ENCODE measurements around the gene ACTRT2.
A peak's percentile ranks its signal among the peaks of the same experiment; 100 is the strongest.

The ACTRT2 gene

DNA sequence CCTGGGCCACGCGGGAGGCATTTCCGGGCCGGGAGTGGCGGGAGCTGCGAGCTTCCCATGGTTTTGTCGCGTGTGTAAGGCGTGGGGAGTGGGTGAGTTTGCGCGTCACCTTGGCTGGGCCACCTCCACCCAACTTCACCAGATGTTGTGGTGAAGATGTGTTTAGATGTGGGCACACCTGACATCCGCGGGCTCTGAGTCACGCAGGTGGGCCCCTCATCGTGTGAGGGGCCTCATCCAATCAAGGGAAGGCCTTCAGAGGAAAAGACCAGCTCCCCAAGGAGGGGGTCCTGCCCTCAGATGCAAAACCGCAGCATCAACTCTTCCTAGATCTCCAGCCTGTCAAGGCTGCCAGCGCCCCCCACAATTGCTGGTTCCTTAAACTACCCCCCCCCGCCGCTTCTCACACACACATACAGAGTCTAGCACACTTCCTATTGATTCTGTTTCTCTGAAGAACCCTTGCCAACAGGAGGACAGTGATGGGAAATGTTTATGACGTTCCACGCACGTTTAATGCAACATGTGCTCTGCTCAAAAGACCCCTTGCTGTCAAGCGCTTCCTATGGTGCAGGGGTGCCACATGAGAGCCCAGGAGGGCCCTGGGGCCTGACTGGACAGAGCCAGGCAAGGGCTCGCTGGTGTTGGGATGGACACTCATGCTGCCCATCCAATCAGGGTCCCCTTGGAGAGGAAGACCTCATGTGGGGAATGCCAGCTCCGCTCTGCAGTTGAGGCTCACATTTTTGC is 11.9 kb downstream of the ACTRT2 start:
- DNase-seq (ENCODE audit: low read depth) = peak; percentile 44

DNA sequence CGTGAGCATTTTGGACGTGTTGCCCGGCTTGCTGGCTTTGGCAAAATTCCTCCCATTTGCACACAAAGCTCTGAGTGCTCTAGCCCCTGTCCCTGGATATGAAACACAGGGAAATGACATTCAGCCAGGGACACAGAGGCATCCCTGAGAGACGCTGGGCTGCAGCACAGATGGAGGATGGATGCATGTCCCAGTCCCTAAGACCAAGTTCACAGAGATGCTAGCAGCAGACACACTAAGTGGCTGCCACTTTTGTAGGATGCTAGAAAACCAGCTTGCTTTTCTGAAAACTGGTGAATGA is 12.5 kb downstream of the ACTRT2 start:
- DNase-seq (ENCODE audit: low read depth) = no peak

DNA sequence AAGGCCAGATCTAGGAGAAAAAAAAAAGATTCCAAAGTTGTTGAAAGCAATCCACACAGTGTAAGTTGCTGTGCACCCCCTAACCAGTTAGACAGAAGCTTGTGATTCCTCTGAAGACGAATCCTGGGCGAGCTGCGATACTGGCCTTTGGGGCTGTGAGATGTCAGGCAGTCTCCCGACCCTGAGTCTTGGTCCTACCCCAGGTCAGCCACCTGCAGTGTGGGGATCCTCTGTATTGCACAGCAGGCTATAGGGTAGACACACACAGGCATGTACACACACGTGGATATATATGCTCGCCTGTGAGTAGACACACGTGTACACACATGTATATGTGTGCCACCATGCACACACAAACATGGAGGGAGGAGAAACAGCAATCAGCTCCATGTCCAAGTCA is 12.9 kb downstream of the ACTRT2 start:
- DNase-seq (ENCODE audit: low read depth) = no peak

DNA sequence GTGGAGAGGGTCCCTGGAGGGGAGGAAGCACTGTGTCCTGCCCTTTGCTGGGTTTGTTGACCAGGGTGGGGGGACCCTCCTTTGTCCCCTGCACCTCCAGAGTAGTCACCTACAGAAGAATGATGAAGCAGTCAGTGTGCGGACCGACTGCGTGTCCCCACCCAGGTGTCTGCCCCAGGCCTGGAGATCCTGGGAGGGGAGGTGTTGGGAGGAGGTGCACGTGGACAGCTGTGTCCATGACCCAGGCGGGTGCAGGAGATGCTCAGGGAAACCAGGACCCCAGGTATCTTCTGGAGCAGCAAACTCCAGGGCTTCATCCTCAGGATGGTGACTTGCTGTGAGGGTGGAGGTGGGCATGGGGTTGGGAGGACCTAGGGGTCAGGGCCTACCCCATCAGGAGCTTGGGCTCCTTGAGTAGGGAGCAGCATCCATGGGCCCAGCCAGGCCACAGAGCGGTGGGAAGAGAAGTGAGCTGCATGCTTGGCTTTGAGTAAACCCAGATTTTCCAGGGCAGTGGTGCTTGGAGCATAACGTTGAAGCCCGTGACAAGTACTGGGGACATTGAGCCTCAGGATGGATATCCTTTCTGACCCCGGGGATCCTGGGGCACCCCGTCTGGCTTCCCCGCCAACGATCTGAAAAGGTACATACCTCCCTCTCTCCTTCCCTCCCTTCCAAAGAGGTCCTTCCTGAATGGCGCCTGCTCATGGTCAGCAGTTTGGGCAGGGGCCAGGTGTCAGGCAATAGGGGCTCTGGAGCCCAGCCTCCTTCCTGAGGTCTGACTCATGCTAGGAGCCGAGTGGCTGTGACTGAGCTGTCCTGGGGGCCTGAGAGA is 13.7 kb downstream of the ACTRT2 start:
- DNase-seq (ENCODE audit: low read depth) = no peak

DNA sequence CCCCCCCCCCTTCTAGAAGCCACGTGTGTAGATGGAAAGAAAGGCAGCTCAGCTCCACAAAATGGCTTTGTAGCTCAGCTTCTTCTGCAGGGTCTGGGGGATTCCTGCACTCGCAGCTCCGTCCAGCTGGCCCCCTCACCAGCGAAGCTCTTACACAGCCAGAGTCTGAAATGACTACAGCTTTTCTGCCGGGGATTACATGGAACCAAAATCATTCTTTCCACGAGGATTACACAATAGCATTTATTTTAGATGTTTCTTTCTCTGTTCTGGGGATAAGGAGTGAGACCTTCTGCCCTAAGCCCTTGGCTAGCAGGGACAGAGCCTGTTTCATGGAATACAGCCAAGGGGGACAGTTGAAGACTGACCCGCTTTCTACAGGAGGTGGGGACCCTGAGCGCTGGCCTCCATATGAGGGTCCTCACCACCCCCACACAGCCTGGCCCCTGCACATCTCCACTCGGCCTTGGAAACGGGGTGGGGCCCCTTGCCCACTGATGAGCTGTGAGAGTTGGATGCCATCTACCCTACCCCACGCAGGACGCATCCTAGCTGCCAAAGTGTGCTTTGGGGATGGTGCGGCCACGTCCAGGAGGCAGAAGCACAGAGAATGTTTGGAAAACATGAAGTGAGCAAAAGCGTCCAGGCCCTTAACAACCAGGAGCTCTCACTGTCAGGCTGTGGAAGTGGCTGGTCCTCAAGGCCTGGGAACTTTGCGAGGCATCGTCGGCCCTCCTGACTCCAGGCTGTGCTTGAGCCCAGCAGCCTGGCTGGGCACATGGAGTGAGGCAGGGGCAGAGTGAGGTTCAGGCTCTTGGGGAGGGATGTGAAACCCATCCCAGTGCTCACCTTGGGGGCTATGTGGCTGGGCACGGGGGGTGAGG is 14.5 kb downstream of the ACTRT2 start:
- DNase-seq (ENCODE audit: low read depth) = no peak

DNA sequence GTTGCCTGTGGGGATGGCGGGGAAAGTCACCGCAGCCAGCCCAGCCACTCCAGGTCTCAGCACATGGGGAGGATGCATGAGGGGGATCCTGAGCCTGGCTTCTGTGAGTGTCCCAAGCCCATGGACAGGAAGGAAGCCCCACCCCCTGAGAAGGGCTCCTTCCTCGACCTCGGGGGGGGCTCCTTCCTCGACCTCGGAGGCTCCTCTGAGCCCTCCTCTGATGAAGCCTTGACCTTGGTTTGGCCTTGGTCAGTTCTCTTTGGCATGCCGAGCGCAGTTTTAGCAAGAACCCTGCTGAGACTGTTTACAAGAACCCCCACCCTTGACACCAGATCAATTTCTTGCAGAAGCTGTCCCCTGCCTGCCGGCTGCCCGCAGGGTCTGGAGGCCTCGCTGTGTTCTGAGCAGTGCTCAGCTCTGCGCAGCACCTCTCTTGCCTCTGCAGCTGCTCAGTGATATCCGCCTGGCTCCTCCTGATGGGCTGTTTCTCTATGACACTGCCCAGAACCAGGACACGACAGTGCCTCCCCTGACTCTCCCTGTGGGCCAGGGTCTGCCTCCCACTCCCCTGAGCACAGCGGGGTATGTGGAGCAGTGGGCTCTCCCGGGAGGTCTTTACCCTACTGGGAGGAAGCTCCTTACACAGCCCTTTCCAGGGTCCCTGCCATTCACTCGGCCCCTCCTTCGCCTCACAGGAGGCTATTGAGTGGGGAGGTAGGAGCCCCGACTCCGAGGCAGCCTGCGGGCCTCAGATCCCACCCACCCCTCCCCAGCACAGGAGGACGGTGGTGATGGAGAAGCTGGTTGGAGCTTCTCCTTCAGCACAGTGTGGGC is 15.4 kb downstream of the ACTRT2 start:
- no peak for DNase-seq (ENCODE audit: low read depth)

DNA sequence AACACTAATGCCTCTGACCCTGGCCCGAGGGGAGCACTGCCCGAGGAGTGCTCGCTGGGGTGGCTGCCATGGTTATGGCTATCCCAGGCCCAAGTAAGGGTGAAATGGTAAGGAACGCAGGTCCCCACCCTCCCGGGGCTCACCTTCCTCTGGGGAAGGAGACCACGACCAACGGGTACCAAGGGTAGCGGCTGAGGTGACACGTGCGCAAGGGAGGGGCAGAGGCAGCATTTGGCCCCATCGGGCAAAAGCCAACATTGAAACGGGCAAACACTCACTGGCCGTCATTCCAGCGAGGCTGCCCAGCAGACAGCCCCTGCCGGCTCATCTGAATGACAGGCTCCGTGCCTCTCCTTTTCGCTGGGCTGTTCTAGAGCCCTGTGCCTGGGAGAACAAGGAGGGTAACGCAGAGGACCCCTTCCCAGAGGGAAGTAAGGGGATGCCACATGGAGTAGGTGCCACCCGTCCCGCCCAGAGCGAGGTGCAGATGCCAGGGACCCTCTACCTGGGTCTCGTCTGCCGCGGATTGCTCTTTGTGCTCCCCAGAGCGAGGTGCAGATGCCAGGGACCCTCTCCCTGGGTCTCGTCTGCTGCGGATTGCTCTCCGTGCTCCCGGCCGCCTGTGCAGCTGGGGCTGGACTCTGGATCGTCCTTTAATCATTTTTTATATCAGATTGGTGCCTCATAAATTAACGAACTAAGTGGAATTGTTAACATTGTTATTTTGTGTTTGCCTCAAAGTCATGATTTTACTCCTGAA is 16.2 kb downstream of the ACTRT2 start:
- DNase-seq (ENCODE audit: low read depth) = no peak

DNA sequence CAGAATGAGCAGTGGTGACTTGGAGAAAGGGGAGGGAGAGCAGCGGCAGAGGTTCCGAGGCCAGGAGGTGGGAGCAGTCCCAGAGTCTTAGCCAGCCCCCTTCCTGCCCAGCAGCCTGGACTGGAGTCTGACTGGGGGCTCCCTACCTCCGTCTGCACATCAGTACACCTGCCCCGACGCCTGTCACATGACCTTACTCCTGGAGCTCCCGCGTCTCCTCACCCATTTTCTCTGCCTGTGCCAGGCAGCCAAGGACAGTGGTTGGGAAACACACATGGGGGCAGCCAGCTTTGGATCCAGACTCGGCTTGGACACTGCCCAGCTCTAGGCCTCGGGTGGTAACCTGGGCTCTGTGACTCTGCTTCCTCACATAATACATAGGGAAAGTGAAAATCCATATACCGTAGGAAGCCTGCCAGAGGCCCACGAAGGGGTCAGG is 16.9 kb downstream of the ACTRT2 start:
- no peak for DNase-seq (ENCODE audit: low read depth)

DNA sequence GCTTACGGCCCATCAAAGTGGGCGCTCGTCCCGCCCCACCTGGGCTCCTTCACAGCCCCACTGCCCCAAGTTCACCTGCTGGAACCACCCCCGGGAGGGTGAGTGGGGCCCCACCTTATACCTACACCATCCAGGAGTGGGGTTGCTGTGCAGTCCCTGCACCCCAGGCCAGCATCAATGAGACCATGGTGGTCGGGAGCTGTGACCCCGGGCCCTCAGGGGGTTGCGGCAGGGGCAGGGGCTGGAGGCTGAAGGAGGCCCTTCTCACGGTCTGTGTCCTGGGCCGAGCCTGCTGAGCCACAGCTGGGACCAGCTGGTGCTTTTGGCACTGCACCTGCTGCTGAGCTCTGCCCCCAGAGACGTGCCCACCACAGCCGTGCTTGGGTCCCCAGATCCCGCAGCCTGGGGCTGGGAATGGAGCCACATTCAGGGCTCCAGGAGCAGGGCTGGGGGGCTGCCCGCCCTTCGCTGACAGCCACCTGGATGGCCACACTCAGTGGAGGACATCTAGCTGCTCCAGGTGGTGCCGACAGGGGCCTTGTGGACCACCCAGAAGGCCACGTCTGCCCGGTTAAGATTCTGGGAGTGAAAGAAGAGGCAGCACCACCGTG is 17.4 kb downstream of the ACTRT2 start:
- no peak for DNase-seq (ENCODE audit: low read depth)

DNA sequence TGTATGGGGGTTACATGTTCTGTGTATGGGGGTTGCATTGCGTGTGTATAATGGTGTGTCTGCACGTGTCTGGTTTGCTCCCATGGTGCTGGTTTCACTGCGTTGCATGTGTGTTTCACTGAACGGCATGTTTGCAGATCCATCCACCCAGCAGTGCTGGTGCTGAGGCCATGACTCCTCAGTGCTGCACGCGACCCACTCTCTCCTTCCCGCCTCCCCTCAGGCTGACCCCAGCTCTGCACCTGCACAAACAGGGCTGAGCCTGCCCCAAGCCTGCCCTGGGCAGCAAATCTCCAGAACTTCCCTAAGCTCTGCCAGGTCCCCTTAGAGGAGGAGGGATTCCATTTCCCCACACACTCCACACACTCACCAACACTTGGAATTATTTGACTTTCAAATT is 18.7 kb downstream of the ACTRT2 start:
- DNase-seq (ENCODE audit: low read depth) = no peak

DNA sequence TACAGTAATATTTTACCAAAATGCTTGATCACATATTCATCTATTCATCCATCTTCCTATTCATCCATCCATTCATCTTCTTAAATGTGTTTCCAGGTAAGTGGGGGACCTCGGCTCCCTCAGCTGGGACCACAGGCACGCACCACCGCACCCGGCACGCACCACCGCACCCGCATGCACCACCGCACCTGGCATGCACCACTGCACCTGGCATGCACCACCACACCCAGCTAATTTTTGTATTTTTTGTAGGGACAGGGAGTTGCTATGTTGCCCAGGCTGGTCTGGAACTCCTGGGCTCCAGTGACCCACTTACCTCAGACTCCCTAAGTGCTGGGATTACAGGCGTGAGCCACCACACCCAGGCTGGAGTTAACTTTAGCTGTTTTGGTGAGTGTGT is 21.2 kb downstream of the ACTRT2 start:
- DNase-seq (ENCODE audit: low read depth) = no peak

DNA sequence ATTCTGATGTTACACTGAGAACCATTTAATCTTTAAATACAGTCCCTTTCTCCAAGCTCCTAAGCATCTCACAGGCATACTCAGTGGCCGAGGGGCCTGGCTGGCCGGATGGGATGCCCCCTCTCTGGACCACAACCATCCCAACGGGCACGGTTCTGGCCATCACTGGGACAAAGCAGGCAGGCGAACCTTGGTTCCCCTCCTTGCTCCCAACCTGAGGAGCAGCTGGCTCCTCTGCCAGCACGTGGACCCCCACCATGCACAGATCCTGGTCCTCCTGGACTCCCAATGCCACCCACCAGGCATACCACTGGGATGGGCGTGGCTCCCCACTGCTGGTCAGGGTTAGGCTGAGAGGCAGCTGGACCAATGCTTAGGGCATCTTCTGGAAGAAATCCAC is 27.9 kb downstream of the ACTRT2 start:
- DNase-seq (ENCODE audit: low read depth) = no peak

DNA sequence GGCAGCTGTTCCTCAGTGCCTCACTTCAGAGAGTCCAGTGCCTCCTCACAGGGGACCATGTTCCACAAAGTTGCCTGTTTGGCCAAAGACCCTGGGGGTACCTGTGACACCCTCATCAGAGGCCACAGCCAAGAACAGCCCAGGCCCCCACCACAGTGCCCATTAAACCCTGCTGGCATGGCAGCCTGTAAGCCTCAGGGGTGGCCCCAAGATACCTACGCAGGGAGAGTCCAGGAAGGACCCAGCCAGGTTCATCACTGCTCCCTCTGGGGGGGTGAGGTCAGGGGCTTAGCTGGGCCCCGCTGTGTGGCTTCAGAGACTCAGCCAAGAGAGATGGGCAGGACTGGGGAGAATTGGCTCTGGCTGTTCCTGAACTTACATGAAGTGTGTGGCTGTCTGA is 28.6 kb downstream of the ACTRT2 start:
- DNase-seq (ENCODE audit: low read depth) = no peak

DNA sequence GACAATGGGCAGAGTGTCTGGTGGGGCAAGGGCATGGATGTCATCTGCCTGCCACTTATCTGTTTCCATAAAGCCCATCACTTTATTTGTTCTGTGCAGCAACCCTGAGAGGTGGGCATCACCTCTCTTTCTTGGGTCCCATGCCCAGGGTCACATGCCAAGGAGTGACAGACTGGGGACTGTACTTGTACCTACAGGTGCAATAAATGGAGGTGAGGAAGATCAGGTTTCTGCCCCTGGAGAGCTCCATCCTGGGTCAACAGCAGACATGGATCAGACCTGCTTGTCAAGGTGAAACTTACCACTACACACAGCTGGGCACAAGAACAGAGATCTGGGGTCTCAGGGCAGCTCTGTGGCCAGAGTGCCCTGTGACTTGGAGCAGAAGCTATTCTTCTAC is 29.3 kb downstream of the ACTRT2 start:
- DNase-seq (ENCODE audit: low read depth) = no peak

DNA sequence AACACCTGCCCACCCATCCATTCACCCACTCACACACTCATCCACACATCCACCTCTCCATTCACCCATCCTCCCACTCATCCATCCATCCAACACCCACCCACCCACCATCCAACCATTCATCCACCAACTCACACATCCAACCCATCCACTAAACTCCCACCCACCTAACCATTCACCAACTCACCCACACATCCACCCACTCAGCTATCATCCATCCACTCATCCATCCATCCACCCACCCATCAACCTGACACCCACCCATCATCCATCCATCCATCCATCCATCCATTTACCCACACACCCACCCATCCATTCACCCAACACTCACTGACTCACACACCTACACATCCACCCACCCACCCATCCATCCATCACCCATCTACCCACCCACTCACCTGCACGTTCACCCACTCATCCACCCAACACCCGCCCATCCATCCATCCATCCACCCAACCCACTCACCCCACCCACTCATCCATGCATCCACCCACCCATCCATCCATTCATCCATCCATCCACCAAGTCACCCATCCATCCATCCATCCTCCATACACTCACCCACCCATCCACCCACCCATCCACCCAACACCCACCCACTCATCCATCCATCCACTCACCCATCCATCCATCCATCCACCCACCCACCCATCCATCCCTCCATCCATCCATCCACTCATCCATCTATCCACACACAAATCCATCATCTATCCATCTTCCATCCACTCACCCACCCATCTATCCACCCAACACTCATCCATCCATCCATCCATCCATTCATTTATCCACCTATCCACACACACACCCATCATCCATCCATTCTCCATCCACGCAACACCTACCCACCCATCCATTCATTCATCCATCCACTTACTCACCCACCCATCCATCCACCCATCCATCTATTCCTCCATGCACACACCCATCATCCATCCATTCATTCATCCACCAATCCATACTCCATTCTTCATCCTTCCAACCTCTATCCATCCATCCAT is 30.3 kb downstream of the ACTRT2 start:
- no peak for DNase-seq (ENCODE audit: low read depth)

DNA sequence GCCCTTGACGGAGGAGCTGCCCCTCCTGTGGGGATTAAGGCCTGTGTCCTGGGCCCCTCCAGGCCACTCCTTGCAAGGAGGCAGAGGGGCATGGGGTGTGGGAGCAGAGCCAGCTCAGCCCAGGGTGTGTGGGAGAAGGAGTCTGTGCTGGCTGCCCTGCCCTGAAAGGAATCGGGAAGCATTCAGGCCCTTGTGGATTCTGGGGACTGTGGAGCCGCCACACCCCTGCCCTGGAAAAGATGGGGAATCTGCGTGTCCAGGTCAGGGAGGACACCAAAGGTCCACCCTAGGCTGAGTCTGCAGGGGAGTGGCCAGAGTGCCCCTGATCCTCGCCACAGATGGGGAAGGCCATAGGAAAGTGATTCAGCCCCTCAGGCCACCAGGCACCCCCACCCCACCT is 31.2 kb downstream of the ACTRT2 start:
- no peak for DNase-seq (ENCODE audit: low read depth)

DNA sequence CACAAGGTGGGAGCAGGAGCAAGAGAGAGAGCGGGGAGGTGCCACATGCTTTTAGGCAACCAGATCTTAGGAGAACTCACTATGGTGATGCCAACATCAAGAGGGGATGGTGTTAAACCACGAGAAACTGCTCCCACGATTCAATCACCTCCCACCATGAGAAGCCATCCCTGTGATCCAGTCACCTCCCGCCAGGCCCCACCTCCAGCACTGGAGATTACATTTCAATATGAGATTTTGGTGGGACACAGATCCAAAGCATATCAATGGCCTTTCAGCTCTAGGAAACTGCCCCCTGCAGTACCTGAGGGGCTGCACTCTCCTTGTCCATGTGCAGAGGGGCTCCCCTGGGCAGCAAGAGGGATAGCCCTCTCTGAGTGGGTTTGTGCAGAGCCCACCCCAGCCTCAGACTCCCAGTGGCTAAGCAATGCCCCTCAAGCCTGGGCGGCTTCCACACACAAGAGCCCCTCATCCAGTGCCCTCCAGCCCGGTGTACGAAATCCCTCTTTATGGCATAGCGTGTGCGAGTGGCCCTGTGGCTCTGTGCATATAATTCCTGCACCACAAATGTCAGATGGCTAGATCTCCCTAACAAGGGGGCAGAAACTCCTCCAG is 32.2 kb downstream of the ACTRT2 start:
- DNase-seq (ENCODE audit: low read depth) = no peak

DNA sequence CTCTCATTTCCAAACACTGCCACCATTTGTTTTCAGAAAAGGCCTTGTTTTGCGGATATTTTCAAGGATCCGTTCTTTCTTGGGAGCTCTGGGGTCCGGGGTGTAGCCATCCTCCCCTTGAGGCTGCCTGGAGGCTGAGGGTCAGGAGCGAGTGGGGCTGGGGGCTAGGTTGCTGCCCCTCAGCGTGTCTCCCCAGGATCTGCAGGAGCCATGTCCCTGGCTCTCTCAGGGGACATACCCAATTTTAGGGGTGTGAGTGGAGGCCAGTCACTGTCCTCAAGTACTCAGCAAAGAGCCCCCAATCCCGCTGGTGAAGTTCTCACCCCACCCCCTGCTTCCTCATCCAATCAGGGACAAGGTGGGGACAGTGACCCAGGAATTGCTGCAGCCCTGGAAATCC is 32.7 kb downstream of the ACTRT2 start:
- no peak for DNase-seq (ENCODE audit: low read depth)

DNA sequence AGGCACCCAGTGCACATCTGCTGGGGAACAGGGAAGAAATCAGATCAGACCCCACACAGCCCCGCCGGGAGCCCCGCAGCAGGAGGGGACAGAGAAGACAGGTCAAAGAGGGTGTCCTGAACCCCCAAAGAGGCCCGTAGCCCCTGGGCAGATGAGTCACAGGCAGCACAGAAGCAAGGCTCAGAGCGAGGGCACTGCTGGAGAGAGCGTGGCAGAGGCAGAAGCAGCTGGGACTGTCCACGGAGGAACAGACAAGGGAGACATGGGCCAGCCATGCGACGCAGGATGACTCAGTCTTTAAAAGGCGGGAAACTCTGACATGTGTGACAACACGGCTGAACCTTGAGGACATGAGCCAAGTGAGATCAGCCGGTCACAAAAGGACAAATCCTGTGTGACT is 33.2 kb downstream of the ACTRT2 start:
- no peak for DNase-seq (ENCODE audit: low read depth)

Data from T follicular helper cell (primary cell).